Stimulated activated naive CD4-positive, alpha-beta T cell (primary cell): Measurements from ENCODE around the gene SH3PXD2A.

Experiments
- DNase-seq, 6 experiments: peaks; one replicate each; lab custom pipeline; 2025; lab: John Stamatoyannopoulos, UW

The SH3PXD2A gene

GRCh38 chr10:103874730-103875129 is 19.4 kb upstream of the SH3PXD2A start:
- DNase-seq = no peak

- no peak for DNase-seq
These were observed 17.0 kb upstream of the SH3PXD2A start for GRCh38 chr10:103872137-103872931.

GRCh38 chr10:103871006-103871405 is 15.6 kb upstream of the SH3PXD2A start:
- no peak for DNase-seq

GRCh38 chr10:103870516-103870915 is 15.1 kb upstream of the SH3PXD2A start:
- DNase-seq = no peak

- DNase-seq = no peak
These were observed 14.0 kb upstream of the SH3PXD2A start for GRCh38 chr10:103869336-103869735.

GRCh38 chr10:103868200-103868599 is 12.8 kb upstream of the SH3PXD2A start:
- DNase-seq = no peak

- no peak for DNase-seq
These were observed 6.1 kb upstream of the SH3PXD2A start for GRCh38 chr10:103861505-103861904.

- peak; percentile 9 to 64 (median 30) for DNase-seq
These were observed 4.0 kb upstream of the SH3PXD2A start for GRCh38 chr10:103859161-103860086.

GRCh38 chr10:103858360-103858759 is 3.0 kb upstream of the SH3PXD2A start:
- DNase-seq = no peak

- DNase-seq = no peak
These were observed 1.4 kb upstream of the SH3PXD2A start for GRCh38 chr10:103856797-103857170.

GRCh38 chr10:103855852-103856796 is 748 bp upstream of the SH3PXD2A start:
- DNase-seq = no peak

- DNase-seq = peak in 1 of 6 experiments; percentile 19
These were observed 537 bp downstream of the SH3PXD2A start for GRCh38 chr10:103854686-103855391.

- no peak for DNase-seq
These were observed 1.1 kb downstream of the SH3PXD2A start for GRCh38 chr10:103854265-103854685.

- DNase-seq = no peak
These were observed 1.7 kb downstream of the SH3PXD2A start for GRCh38 chr10:103853428-103854264.

- DNase-seq = no peak
These were observed 2.5 kb downstream of the SH3PXD2A start for GRCh38 chr10:103852856-103853255.

- no peak for DNase-seq
These were observed 3.1 kb downstream of the SH3PXD2A start for GRCh38 chr10:103852189-103852711.

- DNase-seq = no peak
These were observed 4.1 kb downstream of the SH3PXD2A start for GRCh38 chr10:103851261-103851660.

GRCh38 chr10:103850572-103850895 is 4.8 kb downstream of the SH3PXD2A start:
- DNase-seq = no peak

GRCh38 chr10:103849880-103850571 is 5.3 kb downstream of the SH3PXD2A start:
- DNase-seq = no peak
